Activated T-cell treated with anti-CD3 and anti-CD28 coated beads for 48 hours (primary cell): ENCODE measurements around the gene DCAF5.
"Not testable (repeated sequence)": the region's sequence is repeated elsewhere in the genome, so short reads cannot be mapped to it uniquely, and the experiment has no call there.

Experiments
- DNase-seq: peaks from one replicate; pipeline ENCODE4 v3.0.0-alpha.2; 2020; ENCODE audit warnings: low read depth

DCAF5 gene

DNA sequence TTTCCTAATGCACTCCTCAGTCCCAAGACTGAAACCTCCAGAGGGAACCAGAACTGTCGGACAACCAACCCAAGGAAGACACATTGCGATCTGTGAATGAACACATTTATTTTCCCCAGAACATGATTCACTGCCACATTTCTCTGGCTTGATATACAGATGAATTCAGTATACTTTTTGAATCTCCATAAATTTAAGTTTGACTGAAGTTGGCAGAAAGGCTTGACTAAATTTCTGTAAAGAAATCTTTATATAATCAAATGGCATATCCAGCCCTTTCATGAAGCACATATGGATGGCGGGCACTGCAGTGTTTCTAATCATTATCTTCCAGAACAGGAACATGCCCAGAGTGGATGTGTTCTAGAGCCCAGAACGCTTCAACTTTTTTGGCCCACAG lies 56.7 kb downstream of the DCAF5 start:
- no peak for DNase-seq

DNA sequence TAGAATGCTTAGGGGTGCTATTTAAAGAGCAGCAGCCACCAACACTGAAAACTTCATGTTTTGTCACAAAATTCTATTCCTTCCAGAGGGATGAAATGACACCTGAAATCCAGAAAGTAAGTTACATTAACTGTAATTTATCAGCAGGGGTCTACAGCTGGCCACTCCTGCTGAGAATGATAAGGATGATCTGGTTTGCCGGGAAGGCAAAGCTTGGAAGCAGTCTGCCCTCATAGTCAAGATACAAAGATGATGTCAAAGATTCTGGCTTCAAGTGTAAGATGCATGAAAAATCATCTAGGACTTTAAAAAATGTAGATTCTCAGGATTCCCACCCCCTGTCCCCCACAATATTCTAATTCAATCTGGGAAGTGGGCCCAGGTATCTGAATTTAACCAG lies 58.4 kb downstream of the DCAF5 start:
- DNase-seq, result no peak

DNA sequence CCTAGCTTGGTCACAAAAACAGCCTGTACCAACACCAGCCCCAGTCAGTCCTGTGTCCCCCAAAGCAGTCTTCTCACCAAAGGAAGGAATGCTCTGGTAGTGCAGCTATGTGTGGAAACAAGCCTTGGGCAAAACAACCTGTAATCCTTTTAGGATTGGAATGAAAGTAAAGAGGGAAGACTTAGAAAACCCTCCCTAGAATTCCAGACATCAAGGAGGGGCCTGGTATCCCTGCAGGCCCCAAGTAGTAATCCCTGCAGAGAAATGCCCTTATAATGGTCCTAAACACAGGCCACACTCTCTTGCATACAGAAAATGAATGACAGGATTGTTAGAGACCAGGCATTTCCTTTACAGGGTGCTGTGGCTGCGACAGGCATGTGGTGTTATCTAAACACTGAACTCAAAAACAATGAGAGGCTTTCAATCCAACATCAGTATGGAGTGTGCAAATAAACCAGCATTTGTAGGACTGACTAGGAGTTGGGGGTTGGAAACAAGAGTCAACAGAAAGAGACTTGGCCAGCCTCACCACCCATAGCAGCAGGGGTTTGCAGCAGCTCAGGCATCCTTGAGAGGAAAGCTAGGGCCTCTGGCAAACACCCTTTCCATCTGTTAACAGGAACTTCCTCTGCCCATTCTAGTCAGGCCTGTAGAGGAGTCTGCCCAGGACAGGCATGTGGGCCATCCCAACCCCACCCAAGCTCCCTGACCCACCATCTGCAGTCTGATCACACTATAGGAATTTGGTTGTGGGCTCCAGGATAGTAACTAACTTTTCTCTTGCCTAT lies 59.1 kb downstream of the DCAF5 start:
- no peak for DNase-seq

- DNase-seq, result no peak
These were observed 60.0 kb downstream of the DCAF5 start for GRCh38 chr14:69092840-69093422.

DNA sequence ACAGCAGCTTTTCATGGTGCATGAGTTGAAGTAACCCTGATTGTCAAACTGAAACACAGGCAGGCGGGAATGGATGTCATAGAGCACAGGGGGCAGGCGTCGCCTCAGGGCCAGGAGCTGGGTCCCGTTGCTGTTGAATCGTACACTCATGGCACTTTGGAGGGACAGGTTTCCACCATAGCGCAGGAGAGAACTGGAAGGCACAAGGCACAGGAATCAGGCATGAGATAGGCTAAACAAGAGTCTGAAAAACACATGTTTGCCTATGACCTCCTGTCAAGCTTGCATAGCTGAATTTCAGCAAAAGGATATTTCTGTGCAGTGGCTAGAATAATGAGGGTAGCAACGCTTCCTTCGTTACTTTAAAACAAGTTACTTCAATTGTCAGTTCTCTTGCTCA lies 61.2 kb downstream of the DCAF5 start:
- DNase-seq, result no peak

DNA sequence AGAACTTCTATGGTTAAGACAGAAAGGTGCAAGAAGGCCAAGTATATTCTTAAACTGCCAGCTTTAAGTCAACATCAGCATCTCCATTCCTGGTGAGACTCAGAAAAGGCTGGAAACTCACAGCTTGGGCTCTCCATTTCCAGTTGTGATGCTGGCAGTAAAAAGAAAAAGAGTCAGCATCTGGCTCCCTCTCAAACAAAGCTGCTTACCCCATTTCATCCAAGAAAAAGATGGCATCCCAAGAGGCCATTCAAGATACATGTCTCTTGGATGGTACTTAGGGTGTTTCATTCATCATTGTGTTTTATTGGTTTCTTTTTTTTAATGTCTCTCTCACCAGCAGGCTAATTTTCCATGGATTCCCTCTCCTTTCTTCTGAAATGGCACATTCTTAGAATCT lies 61.9 kb downstream of the DCAF5 start:
- DNase-seq, result no peak

DNA sequence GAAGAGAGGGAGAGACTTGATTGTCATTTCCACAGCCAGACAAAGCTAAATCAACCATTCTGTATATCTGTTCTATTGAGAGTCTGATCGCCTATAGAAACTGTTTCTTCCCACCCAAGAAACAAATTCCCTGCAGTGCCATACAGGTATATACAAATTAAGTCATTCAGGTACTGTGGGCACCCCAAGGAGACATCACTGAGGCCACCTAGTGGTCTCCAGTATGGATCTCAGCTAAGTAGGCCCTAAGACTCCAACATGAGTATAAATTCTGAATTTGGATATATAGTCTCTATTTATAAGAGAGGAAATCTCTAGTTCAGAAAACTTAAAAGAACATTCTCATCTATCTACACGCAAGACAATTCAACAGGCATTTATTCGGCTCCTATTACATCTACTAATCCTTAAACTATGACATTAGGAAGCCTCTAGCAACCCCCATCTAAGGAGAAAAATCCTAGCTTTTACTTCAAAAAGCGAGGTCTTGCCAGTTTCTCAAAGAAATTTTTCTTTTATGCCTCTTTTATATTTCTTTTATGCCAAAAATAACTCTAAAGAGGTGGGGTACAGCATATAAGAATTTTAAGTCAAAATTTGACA lies 62.6 kb downstream of the DCAF5 start:
- no peak for DNase-seq

DNA sequence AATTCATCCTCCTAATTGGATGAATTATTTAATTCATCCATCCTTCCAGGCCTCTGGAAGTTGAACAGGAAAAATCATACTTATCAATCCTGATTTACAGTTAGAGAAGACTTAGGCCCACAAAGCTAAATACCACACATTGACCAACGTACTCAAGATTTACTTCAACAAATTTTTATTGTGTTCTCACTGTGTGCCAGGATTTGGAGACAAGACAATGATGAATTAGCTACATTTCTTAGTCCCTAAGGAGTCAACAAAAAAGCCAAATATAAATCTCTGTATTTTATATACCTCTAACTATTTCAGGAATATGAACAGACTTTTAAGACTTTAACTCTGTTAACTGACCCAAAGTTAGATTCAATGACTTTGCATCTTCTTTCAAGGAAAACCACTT lies 63.9 kb downstream of the DCAF5 start:
- DNase-seq, result no peak

GRCh38 chr14:69088586-69088985 lies 64.3 kb downstream of the DCAF5 start:
- no peak for DNase-seq

DNA sequence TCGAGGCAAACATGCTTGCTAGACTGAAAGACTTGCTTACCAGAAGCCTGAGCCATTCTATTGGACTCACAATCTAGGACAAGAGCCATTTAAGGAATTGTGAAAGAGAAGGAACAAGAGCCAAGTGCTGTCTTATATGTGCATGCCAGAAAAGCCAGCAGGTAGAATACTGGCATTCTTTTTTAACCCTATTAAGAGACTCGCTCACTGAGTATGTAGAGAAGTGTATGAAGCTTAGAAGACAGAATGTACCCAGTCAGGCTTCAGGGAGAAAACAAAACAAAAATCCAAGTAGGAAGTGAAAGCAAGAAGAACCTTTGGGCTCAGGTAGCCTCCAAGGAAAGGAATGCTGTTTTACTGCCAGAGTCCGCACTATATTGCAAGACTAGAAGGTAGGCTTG lies 65.9 kb downstream of the DCAF5 start:
- DNase-seq, result no peak

GRCh38 chr14:69086537-69086936 lies 66.4 kb downstream of the DCAF5 start:
- no peak for DNase-seq

DNA sequence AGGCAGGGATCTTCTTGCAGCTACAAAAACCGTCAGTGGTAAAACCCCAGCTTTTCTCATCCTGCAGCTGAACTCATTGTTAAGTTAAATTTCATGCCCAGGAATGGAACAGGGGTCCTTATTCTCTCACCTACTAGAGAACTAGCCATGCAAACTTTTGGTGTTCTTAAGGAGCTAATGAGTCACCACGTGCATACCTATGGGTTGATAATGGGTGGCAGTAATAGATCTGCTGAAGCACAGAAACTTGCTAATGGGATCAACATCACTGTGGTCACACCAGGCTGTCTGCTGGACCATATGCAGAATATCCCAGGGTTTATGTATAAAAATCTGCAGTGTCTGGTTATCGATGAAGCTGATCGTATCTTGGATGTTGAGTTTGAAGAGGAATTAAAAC lies 68.9 kb downstream of the DCAF5 start:
- DNase-seq, result no peak

- DNase-seq, result no peak
These were observed 69.7 kb downstream of the DCAF5 start for GRCh38 chr14:69083181-69083580.

DNA sequence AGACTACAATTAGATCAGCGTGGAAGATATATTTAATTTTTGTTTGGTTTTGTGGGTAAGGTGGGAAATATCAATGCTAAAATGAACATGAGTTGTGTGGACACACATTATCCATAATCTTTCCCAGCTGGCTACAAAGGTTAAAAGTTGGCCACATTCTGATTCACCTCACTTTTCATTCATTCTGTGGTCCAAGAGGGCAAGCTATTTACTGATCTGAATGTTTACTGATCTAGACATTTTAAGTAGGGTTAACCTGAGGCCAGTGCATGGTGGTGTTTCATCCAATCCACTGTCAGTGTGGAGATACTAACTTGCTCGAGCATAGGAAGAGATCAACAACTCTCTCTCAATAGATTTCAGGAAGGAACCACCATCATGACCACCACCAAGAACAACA lies 71.6 kb downstream of the DCAF5 start:
- no peak for DNase-seq

GRCh38 chr14:69079747-69080146 lies 73.2 kb downstream of the DCAF5 start:
- DNase-seq, result no peak

DNA sequence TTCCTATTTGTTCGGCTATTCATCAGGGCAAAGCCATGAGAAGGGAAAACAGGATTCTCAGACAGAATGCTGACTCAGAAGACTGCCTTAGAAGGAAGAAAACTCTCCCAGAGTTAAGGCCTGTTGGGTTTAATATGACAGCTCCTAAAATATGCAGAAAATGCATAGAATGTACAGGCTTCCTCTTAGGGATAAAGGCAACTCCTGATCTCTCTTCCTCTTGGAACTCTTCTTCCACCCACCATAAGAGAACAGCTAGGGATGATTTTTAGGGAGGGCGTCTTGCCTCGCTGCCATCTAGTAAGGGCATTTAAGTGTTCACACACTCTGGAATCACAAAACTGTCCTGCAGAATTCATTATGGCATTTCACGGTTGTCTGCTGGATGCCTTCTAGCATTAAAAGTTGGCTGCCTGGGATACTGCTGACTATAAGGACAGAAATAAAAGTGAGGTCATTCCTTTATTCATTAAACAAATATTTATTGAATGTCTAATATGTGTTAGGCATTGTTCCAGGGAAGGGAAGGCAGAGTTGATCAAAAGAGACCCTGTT lies 73.7 kb downstream of the DCAF5 start:
- no peak for DNase-seq

- DNase-seq, result no peak
These were observed 75.1 kb downstream of the DCAF5 start for GRCh38 chr14:69077841-69078240.

GRCh38 chr14:69077185-69077584 lies 75.7 kb downstream of the DCAF5 start:
- DNase-seq, result not testable (repeated sequence)

DNA sequence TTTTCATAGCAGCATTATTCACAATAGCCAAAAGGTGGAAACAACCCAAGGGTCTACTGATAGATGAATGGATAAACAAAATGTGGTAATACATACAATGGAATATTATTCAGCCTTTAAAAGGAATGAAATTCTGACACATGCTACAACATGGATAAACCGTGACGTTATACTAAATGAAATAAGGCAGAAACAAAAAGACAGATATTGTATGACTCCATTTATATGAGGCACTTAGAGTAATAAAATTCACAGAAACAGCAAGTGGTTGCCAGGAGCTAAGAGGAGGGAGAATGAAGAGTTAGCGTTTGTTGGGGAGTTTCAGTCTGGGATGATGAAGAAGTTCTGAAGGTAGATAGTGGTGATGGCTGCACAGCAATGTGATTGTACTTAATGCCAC lies 76.6 kb downstream of the DCAF5 start:
- no peak for DNase-seq

DNA sequence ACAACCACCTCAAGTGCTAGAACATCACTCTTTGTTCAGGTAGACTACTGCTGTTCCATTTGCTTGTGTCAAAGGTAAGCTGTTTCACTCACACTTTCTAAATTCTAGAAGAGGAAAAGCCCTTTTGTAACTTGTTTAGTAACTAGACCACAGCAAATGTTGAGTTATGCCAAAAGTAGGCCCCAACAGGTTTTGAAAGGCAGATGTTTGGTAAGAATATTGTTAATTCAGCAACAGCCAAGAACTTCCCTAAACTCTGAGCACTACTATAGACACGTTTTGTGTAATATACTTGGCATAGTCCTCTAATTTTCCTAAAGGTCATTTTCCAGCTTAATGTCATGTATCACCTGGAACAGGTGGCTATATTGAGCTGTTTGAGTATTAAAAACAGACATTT lies 79.0 kb downstream of the DCAF5 start:
- DNase-seq, result no peak

GRCh38 chr14:69073429-69073828 lies 79.5 kb downstream of the DCAF5 start:
- DNase-seq, result no peak

GRCh38 chr14:69072584-69072983 lies 80.3 kb downstream of the DCAF5 start:
- no peak for DNase-seq

DNA sequence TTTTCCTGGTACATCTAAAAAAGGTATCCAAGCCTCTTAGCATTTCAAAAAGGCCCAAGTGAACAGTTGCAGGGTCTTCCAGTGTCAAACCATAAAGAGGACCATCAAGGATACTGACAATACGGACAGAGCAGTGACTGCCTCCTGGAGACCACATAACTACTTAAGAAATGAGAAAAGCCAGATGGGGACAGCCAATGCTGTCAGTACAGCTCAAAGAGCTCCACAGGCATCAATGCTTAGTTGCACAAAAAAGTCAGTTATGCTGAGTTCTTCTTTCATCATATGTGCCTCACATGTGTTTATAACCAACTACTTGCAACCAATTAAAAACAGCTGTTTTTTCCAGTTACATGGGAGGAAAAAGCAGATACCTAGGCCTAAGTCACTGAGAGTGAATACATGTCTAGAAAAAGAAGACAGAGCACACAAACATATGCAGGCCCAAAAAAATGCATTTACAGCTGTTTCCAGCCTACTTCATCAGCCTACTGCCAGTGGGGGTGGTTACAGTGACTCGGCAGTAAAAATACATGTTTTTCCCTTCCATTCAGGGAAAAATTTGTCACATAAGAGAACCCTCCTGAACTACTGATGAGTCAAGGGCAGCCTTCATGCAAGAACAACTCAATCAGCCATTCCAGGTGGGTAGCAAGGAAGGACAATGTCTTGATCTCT lies 84.0 kb downstream of the DCAF5 start:
- DNase-seq, result no peak
